Stomach (tissue), 9 donors: ENCODE measurements around the gene LRRTM3. TPM values are rescaled to one million over a fixed set of nuclear protein-coding genes. Genes with fewer than 3 reads are reported as not detected.

Experiments
- DNase-seq, 2 donors: peaks; one replicate each; pipeline versions ENCODE4 v3.0.0 to v3.0.0-alpha.2; 2013 to 2019
- H3K27ac ChIP-seq, 5 donors: fragments of 200-600 bp in 4 of 5; sonication (generic) in 4 of 5; one replicate each; pipeline ENCODE4 v1.5.1; 2013 to 2019; ENCODE audit warnings: mild to moderate bottlenecking in 1 of 5, moderate library complexity in 1 of 5
- H3K27me3 ChIP-seq, 3 donors: fragments of 200-600 bp; sonication (generic); one replicate each; pipeline ENCODE4 v1.5.1; 2017 to 2019; ENCODE audit warnings: mixed run types in 1 of 3
- H3K36me3 ChIP-seq, 4 donors: fragments of 200-600 bp; sonication (generic); 1 replicate in 3 of 4; 2 replicates in 1 of 4; pipeline ENCODE4 v1.5.1; 2016 to 2019
- H3K4me1 ChIP-seq, 4 donors: fragments of 200-600 bp; sonication (generic); one replicate each; pipeline ENCODE4 v1.5.1; 2016 to 2019
- H3K4me3 ChIP-seq, 4 donors: fragments of 200-600 bp; sonication (generic) in 3 of 4; one replicate each; pipeline ENCODE4 v1.5.1; 2016 to 2019; ENCODE audit warnings: mild to moderate bottlenecking in 1 of 4
- H3K9me3 ChIP-seq, 4 donors: fragments of 200-600 bp; sonication (generic); one replicate each; pipeline ENCODE4 v1.5.1; 2016 to 2019
- CTCF ChIP-seq, 7 experiments: fragments of 450-650 bp in 4 of 7; fragments of 200-600 bp in 3 of 7; sonication (generic) in 3 of 7; IDR thresholded peaks; one replicate each; pipeline ENCODE4 v1.5.1; 2016 to 2019; ENCODE audit warnings: antibody characterized with exemption in 7 of 7, control low read depth in 2 of 7, mild to moderate bottlenecking in 1 of 7
- EP300 ChIP-seq: sonication (generic); formaldehyde crosslinking; IDR thresholded peaks from one replicate; pipeline ENCODE4 v1.6.1; 2017; ENCODE audit warnings: antibody characterized with exemption
- POLR2A ChIP-seq, 4 donors: fragments of 450-650 bp; IDR thresholded peaks; one replicate each; pipeline ENCODE4 v1.6.1; 2016; ENCODE audit warnings: antibody characterized with exemption in 4 of 4, control low read depth in 2 of 4, mild to moderate bottlenecking in 1 of 4, moderate library complexity in 1 of 4
- POLR2AphosphoS5 ChIP-seq, 3 donors: sonication (generic); formaldehyde crosslinking; IDR thresholded peaks; one replicate each; pipeline ENCODE4 v1.6.1; 2016; ENCODE audit warnings: antibody characterized with exemption in 3 of 3
- WGBS, 5 donors: extraction: QIAGEN DNeasy Blood & Tissue Kit in 3 of 5; methylation state at CpG; one replicate each; pipeline versions ENCODE4 v1.1.5 to v1.1.7; 2013 to 2018; 5-methylcytosine and 5-hydroxymethylcytosine counted together
- intact Hi-C: fragments of 100-400 bp; cut with DNase I; formaldehyde crosslinking; loops from one replicate; pipeline ENCODE4 v1.15.1; 2023; ENCODE audit warnings: low total_unique reads
- polyA plus RNA-seq, 3 donors: library from polyadenylated mRNA; stranded (reverse); fragments of 200-250 nt; gene quantifications; one replicate each; pipeline ENCODE4 v1.2.3, GENCODE V29; 2013
- total RNA-seq, 5 donors: library from RNA; depleted of rRNA; stranded (reverse); fragments of >200 nt; gene quantifications; one replicate each; pipeline versions ENCODE4 v1.1.0 to v1.2.3, GENCODE V29; 2014 to 2016
- donor health status: healthy with polysubstance abuse.
- donor health status: Bipolar disorder and iron deficiency.
- donor health status: healthy.

Gene LRRTM3
- total and polyA plus RNA-seq, 8 donors: 0.18 TPM; not detected in 7

- no peak for DNase-seq
- Histone ChIP-seq H3K36me3 (no peaks in the 10 kb centered on the region), H3K27ac (no peak overlapping the region), H3K9me3 (no peaks in the 10 kb centered on the region), H3K4me3 (no peak overlapping the region), H3K4me1 (no peaks in the 10 kb centered on the region), H3K27me3 (no peaks in the 10 kb centered on the region)
- TF ChIP-seq CTCF (IDR thresholded peaks at IDR 0.05) (no peak), POLR2A (IDR thresholded peaks at IDR 0.05) (no peak), EP300 (no peak), POLR2AphosphoS5 (IDR thresholded peaks at IDR 0.05) (no peak)
- 78 to 88% (median 87%) methylated on average over 5 of the region's 5 CpGs for WGBS, 5 donors
- intact Hi-C loops: no loop called here
Observed at GRCh38 chr10:66910671-66911070, 15.2 kb upstream of the LRRTM3 start.

DNA sequence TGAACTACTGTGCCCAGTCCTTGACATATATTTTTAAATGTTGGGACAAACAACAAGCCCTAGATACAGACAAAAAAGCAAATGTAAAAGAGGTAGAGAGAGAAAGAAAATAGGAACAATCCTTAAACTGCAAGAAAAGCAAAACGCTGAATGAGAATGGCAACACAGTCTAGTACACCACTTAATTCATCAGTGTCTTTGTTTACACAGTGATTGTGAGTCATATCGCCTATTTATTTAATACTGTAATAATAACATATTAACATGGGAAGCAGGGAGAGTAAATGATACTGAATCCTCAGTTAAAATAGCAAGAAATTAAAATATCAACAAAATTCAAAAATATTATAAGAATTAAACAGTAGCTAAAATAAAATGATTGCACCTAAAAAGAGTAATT is 9.8 kb upstream of the LRRTM3 start:
- no peak for DNase-seq
- H3K4me3 ChIP-seq: no peak overlapping the region
- 19 to 56% (median 39%) methylated on average over 2 of the region's 2 CpGs for WGBS, 5 donors
- H3K27me3 ChIP-seq: no peaks in the 10 kb centered on the region
- H3K36me3 ChIP-seq: no peaks in the 10 kb centered on the region
- intact Hi-C loops: no loop called here
- H3K9me3 ChIP-seq: no peaks in the 10 kb centered on the region
- no peak overlapping the region for H3K27ac ChIP-seq
- peaks cover 0 to 4% (median 2%) of the 10 kb centered on the region in 4 donors for H3K4me1 ChIP-seq
- TF ChIP-seq POLR2A (IDR thresholded peaks at IDR 0.05) (no peak), CTCF (IDR thresholded peaks at IDR 0.05) (no peak), POLR2AphosphoS5 (IDR thresholded peaks at IDR 0.05) (no peak), EP300 (no peak)

- no peaks in the 10 kb centered on the region for H3K9me3 ChIP-seq
- 31 to 58% (median 42%) methylated on average over 3 of the region's 3 CpGs for WGBS, 5 donors
- no peak overlapping the region for H3K27ac ChIP-seq
- TF ChIP-seq POLR2AphosphoS5 (IDR thresholded peaks at IDR 0.05) (no peak), EP300 (no peak), POLR2A (IDR thresholded peaks at IDR 0.05) (no peak), CTCF (IDR thresholded peaks at IDR 0.05) (no peak)
- intact Hi-C loops: no loop called here
- H3K27me3 ChIP-seq: no peaks in the 10 kb centered on the region
- no peak for DNase-seq
- no peak overlapping the region for H3K4me3 ChIP-seq
- no peaks in the 10 kb centered on the region for H3K36me3 ChIP-seq
- peaks cover 0 to 4% (median 2%) of the 10 kb centered on the region in 4 donors for H3K4me1 ChIP-seq
Observed at GRCh38 chr10:66917104-66917503, 8.7 kb upstream of the LRRTM3 start.

GRCh38 chr10:66919248-66919647 is 6.6 kb upstream of the LRRTM3 start:
- Histone ChIP-seq H3K4me1 (peaks cover 0 to 4% (median 2%) of the 10 kb centered on the region in 4 donors), H3K36me3 (no peaks in the 10 kb centered on the region), H3K9me3 (no peaks in the 10 kb centered on the region), H3K27me3 (no peaks in the 10 kb centered on the region), H3K4me3 (no peak overlapping the region), H3K27ac (no peak overlapping the region)
- intact Hi-C loops: no loop called here
- WGBS, 5 donors: 93 to 98% (median 94%) methylated on average over 2 of the region's 2 CpGs
- TF ChIP-seq CTCF (IDR thresholded peaks at IDR 0.05): no peak
- no peak for TF ChIP-seq POLR2A (IDR thresholded peaks at IDR 0.05)
- no peak for TF ChIP-seq EP300
- no peak for TF ChIP-seq POLR2AphosphoS5 (IDR thresholded peaks at IDR 0.05)
- no peak for DNase-seq
